ENCODE data around the gene LRRC42. TPM values are rescaled to one million over a fixed set of nuclear protein-coding genes. Genes with fewer than 3 reads are reported as not detected.

Gene LRRC42
- total and polyA plus RNA-seq, 9 of the 15 experiments (the other 6 are each of a cell fraction or from before 2014, with no cell fraction given), result 17.3 to 51.9 (median 35.5) TPM

DNA sequence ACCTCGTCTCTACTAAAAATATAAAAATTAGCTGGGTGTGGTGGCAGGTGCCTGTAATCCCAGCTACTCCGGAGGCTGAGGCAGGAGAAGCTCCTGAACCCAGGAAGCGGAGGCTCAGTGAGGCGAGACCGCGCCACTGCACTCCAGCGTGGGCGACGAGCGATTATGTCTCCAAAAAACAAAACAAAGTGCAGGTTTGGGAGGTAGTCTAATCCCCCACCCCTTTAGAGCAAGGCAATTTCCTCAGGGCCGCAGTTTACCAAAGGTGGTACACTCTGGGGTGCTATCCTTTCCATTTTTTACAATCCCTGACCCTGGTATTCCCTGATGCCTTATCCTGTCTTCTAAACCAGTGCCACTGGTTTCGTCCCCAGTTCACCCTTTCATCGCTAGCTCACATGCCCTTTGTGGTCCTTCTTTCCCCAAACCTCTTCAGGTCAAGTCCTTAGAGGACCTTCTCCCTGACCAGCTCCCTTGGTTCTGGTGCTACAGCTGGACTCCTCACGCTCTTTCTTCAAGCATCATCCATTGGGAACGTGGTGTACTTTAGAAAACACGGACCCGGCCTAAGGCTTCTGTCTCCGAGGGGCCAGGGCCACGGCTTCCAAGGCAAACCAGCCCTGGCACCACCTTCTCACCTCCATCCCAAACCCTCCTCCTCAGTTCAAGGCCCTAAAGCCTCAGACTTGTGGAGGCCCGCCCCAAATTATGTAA lies 1.5 kb upstream of the LRRC42 start (continued):
- TF ChIP-seq, protein P1, sequence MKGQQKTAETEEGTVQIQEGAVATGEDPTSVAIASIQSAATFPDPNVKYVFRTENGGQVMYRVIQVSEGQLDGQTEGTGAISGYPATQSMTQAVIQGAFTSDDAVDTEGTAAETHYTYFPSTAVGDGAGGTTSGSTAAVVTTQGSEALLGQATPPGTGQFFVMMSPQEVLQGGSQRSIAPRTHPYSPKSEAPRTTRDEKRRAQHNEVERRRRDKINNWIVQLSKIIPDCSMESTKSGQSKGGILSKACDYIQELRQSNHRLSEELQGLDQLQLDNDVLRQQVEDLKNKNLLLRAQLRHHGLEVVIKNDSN (CRISPR knock-in tag; IDR thresholded peaks at IDR 0.05), result no peak
- TF ChIP-seq MIER1 (IDR thresholded peaks at IDR 0.05; ENCODE audit: low read depth), result no peak
- no peak for TF ChIP-seq NR3C1 (CRISPR knock-in tag; IDR thresholded peaks at IDR 0.05)
- TF ChIP-seq, protein P2, sequence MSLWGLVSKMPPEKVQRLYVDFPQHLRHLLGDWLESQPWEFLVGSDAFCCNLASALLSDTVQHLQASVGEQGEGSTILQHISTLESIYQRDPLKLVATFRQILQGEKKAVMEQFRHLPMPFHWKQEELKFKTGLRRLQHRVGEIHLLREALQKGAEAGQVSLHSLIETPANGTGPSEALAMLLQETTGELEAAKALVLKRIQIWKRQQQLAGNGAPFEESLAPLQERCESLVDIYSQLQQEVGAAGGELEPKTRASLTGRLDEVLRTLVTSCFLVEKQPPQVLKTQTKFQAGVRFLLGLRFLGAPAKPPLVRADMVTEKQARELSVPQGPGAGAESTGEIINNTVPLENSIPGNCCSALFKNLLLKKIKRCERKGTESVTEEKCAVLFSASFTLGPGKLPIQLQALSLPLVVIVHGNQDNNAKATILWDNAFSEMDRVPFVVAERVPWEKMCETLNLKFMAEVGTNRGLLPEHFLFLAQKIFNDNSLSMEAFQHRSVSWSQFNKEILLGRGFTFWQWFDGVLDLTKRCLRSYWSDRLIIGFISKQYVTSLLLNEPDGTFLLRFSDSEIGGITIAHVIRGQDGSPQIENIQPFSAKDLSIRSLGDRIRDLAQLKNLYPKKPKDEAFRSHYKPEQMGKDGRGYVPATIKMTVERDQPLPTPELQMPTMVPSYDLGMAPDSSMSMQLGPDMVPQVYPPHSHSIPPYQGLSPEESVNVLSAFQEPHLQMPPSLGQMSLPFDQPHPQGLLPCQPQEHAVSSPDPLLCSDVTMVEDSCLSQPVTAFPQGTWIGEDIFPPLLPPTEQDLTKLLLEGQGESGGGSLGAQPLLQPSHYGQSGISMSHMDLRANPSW (CRISPR knock-in tag; IDR thresholded peaks at IDR 0.05), result 0 out of 2 replicates have a peak, but pooled peaks have one; percentile 35
- no peak for TF ChIP-seq ZNF644 (tag; IDR thresholded peaks at IDR 0.05; ENCODE audit: low read depth)
- TF ChIP-seq MECOM (CRISPR knock-in tag; IDR thresholded peaks at IDR 0.05), result no peak
- TF ChIP-seq ZNF77 (CRISPR knock-in tag; IDR thresholded peaks at IDR 0.05), result no peak
- TF ChIP-seq ZNF584 (CRISPR knock-in tag; IDR thresholded peaks at IDR 0.05; ENCODE audit: low read depth), result no peak
- TF ChIP-seq, protein P3, sequence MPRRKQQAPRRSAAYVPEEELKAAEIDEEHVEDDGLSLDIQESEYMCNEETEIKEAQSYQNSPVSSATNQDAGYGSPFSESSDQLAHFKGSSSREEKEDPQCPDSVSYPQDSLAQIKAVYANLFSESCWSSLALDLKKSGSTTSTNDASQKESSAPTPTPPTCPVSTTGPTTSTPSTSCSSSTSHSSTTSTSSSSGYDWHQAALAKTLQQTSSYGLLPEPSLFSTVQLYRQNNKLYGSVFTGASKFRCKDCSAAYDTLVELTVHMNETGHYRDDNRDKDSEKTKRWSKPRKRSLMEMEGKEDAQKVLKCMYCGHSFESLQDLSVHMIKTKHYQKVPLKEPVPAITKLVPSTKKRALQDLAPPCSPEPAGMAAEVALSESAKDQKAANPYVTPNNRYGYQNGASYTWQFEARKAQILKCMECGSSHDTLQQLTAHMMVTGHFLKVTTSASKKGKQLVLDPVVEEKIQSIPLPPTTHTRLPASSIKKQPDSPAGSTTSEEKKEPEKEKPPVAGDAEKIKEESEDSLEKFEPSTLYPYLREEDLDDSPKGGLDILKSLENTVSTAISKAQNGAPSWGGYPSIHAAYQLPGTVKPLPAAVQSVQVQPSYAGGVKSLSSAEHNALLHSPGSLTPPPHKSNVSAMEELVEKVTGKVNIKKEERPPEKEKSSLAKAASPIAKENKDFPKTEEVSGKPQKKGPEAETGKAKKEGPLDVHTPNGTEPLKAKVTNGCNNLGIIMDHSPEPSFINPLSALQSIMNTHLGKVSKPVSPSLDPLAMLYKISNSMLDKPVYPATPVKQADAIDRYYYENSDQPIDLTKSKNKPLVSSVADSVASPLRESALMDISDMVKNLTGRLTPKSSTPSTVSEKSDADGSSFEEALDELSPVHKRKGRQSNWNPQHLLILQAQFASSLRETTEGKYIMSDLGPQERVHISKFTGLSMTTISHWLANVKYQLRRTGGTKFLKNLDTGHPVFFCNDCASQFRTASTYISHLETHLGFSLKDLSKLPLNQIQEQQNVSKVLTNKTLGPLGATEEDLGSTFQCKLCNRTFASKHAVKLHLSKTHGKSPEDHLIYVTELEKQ (CRISPR knock-in tag; IDR thresholded peaks at IDR 0.05), result no peak
- TF ChIP-seq, protein P4, sequence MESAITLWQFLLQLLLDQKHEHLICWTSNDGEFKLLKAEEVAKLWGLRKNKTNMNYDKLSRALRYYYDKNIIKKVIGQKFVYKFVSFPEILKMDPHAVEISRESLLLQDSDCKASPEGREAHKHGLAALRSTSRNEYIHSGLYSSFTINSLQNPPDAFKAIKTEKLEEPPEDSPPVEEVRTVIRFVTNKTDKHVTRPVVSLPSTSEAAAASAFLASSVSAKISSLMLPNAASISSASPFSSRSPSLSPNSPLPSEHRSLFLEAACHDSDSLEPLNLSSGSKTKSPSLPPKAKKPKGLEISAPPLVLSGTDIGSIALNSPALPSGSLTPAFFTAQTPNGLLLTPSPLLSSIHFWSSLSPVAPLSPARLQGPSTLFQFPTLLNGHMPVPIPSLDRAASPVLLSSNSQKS (CRISPR knock-in tag; IDR thresholded peaks at IDR 0.05), result no peak
- TF ChIP-seq, protein P5, sequence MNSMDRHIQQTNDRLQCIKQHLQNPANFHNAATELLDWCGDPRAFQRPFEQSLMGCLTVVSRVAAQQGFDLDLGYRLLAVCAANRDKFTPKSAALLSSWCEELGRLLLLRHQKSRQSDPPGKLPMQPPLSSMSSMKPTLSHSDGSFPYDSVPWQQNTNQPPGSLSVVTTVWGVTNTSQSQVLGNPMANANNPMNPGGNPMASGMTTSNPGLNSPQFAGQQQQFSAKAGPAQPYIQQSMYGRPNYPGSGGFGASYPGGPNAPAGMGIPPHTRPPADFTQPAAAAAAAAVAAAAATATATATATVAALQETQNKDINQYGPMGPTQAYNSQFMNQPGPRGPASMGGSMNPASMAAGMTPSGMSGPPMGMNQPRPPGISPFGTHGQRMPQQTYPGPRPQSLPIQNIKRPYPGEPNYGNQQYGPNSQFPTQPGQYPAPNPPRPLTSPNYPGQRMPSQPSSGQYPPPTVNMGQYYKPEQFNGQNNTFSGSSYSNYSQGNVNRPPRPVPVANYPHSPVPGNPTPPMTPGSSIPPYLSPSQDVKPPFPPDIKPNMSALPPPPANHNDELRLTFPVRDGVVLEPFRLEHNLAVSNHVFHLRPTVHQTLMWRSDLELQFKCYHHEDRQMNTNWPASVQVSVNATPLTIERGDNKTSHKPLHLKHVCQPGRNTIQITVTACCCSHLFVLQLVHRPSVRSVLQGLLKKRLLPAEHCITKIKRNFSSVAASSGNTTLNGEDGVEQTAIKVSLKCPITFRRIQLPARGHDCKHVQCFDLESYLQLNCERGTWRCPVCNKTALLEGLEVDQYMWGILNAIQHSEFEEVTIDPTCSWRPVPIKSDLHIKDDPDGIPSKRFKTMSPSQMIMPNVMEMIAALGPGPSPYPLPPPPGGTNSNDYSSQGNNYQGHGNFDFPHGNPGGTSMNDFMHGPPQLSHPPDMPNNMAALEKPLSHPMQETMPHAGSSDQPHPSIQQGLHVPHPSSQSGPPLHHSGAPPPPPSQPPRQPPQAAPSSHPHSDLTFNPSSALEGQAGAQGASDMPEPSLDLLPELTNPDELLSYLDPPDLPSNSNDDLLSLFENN (IDR thresholded peaks at IDR 0.05; ENCODE audit: low read depth in 2 of 2, low read length in 2 of 2), result no peak
- no peak for TF ChIP-seq ZNF699 (CRISPR knock-in tag; IDR thresholded peaks at IDR 0.05; ENCODE audit: insufficient replicate concordance)
- 0 out of 4 replicates have a peak, but pooled peaks of 1 of the 2 experiments have one; percentile 64 for TF ChIP-seq HDAC1 (IDR thresholded peaks at IDR 0.05)

Data from K562 (cell line).